Parietal lobe (tissue), 2 donors: ENCODE measurements around the gene RFX5. TPM values are rescaled to one million over a fixed set of nuclear protein-coding genes. Genes with fewer than 3 reads are reported as not detected.

Source experiments
- small RNA-seq: library from RNA; depleted of rRNA; stranded (forward); fragments of <200 nt; gene quantifications from one replicate; pipeline ENCODE3, GENCODE V24; 2014; ENCODE audit warnings: low replicate concordance
- total RNA-seq: library from RNA; depleted of rRNA; stranded (reverse); fragments of >200 nt; gene quantifications from one replicate; pipeline ENCODE4 v1.2.3, GENCODE V29; 2014

RFX5 gene
- 31.3 TPM for total RNA-seq

GRCh38 chr1:151346769-151347522, at the start of gene RFX5:
Gene RFX5 (minus strand): TSS chr1:151347252. CDS start chr1:151346320, 932 bp downstream.

GRCh38 chr1:151372058-151372934, 25.2 kb upstream of the RFX5 start, which contains the start of gene SELENBP1:
Gene SELENBP1 (minus strand): TSS chr1:151372705. CDS start chr1:151372641, 64 bp downstream.

GRCh38 chr1:151327223-151327902, 19.7 kb downstream of the RFX5 start, which contains the start of gene PI4KB:
Gene PI4KB (minus strand): TSS chr1:151327416. CDS start chr1:151316481, 10,935 bp downstream.

Small RNA genes within 50 kb of the gene (small RNA-seq; reads per million reads assigned to genes)
- gene RN7SL444P, result not detected

Other genes with a start within 250 kb of the RFX5 start
- gene SEMA6C, start 200.6 kb downstream of the RFX5 start, total RNA-seq, result 40.1 TPM
- 0.94 TPM for gene TNFAIP8L2, start 190.6 kb downstream of the RFX5 start, total RNA-seq
- 17.2 TPM for gene LYSMD1, start 181.3 kb downstream of the RFX5 start, total RNA-seq
- gene SCNM1, start 181.1 kb downstream of the RFX5 start, total RNA-seq, result 23.2 TPM
- not detected for gene TMOD4, start 171.3 kb downstream of the RFX5 start, total RNA-seq
- gene VPS72, start 157.1 kb downstream of the RFX5 start, total RNA-seq, result 63.2 TPM
- 95.8 TPM for gene PIP5K1A, start 148.7 kb downstream of the RFX5 start, total RNA-seq
- gene PSMD4, start 92.5 kb downstream of the RFX5 start, total RNA-seq, result 82.3 TPM
- gene ZNF687, start 65.0 kb downstream of the RFX5 start, total RNA-seq, result 8.8 TPM
- gene PI4KB, start 19.8 kb downstream of the RFX5 start, total RNA-seq, result 39.1 TPM
- gene SELENBP1, start 25.5 kb upstream of the RFX5 start, total RNA-seq, result 5.3 TPM
- gene PSMB4, start 52.3 kb upstream of the RFX5 start, total RNA-seq, result 224 TPM
- 238 TPM for gene POGZ, start 112.2 kb upstream of the RFX5 start, total RNA-seq
- gene CGN, start 164.1 kb upstream of the RFX5 start, total RNA-seq, result 5.0 TPM
- gene TUFT1, start 193.1 kb upstream of the RFX5 start, total RNA-seq, result 5.9 TPM